ENCODE measurements around the gene ADPRS. TPM values are rescaled to one million over a fixed set of nuclear protein-coding genes. Genes with fewer than 3 reads are reported as not detected.

ADPRS gene
- total and polyA plus RNA-seq, 2 donors (not counting 3 experiments of a cell fraction or from before 2014, with no cell fraction given): 32.9 to 48.1 TPM

- BruUV-seq (replicated peaks): no TSS peak
- Histone ChIP-seq H3K4me2 (ENCODE audit: insufficient read depth, low read length) (peak overlapping the region; percentile 0), H2AFZ (ENCODE audit: low read depth, low read length) (peak overlapping the region; percentile 33), H3K27me3 (ENCODE audit: control insufficient read depth in 2 of 2, insufficient read depth in 2 of 2, low read length in 2 of 2) (no peaks in the 10 kb centered on the region), H3K9me3 (replicated peaks; ENCODE audit: control insufficient read depth, insufficient read depth, low read length) (no peaks in the 10 kb centered on the region), H3K4me3 (replicated peaks in 1 of 3; ENCODE audit: insufficient read depth in 1 of 3, low read depth in 1 of 3, low read length in 3 of 3) (no peak overlapping the region), H4K20me1 (replicated peaks; ENCODE audit: control insufficient read depth, extremely low read depth, insufficient read depth, low read length) (no peaks in the 10 kb centered on the region), H3K9ac (replicated peaks; ENCODE audit: extremely low read depth, insufficient read depth, low read length) (no peak overlapping the region), H3K27ac (ENCODE audit: insufficient read depth, low read depth, low read length) (peak overlapping the region; percentile 95), H3K36me3 (ENCODE audit: control insufficient read depth in 2 of 2, extremely low read depth in 1 of 2, insufficient read depth in 2 of 2, low read length in 2 of 2) (peaks cover 4 to 8% of the 10 kb centered on the region in 2 experiments), H3K9me1 (replicated peaks; ENCODE audit: control insufficient read depth, extremely low read depth, insufficient read depth, low read length) (no peaks in the 10 kb centered on the region), H3K4me1 (ENCODE audit: control insufficient read depth, extremely low read depth, insufficient read depth, low read length) (peaks cover 42% of the 10 kb centered on the region), H3K79me2 (ENCODE audit: control insufficient read depth, insufficient read depth, low read length) (no peaks in the 10 kb centered on the region)
- TF ChIP-seq POLR2A (IDR thresholded peaks at IDR 0.05; ENCODE audit: low read depth, low read length): peak; percentile 64
- TF ChIP-seq EZH2 (IDR thresholded peaks at IDR 0.05; ENCODE audit: borderline replicate concordance, low read depth, low read length, severe bottlenecking): no peak
- no peak for TF ChIP-seq MAX (IDR thresholded peaks at IDR 0.05; ENCODE audit: insufficient read depth, insufficient read length)
- peak; percentile 53 for TF ChIP-seq GATA2 (IDR thresholded peaks at IDR 0.05; ENCODE audit: insufficient read depth, insufficient read length, low read depth, low read length)
- no peak for TF ChIP-seq POLR2AphosphoS5 (IDR thresholded peaks at IDR 0.05; ENCODE audit: insufficient read depth, low read depth, low read length)
- no peak for TF ChIP-seq MYC (IDR thresholded peaks at IDR 0.05; ENCODE audit: low read depth, low read length)
- no peak for TF ChIP-seq JUN (IDR thresholded peaks at IDR 0.05; ENCODE audit: borderline replicate concordance, insufficient read depth, insufficient read length, low read depth)
- TF ChIP-seq CTCF (IDR thresholded peaks at IDR 0.05; ENCODE audit: extremely low read depth in 1 of 2, insufficient read depth in 1 of 2, low read depth in 1 of 2, low read length in 2 of 2): peak; percentile 81 to 82
- no peak for TF ChIP-seq FOS (IDR thresholded peaks at IDR 0.05; ENCODE audit: borderline replicate concordance, insufficient read depth, low read length)
- FAIRE-seq (peak; percentile 85), DNase-seq (ENCODE audit: low read depth, low spot score) (peak; percentile 54)
- CTCF ChIA-PET: interaction anchor here (0.6 to 5.7 kb wide), 36 partner anchors 9 to 286 kb away, joined by 3 to 233 read pairs (median 5); partner anchors contain the start of genes AGO1, AGO3, SH3D21 and THRAP3
- POLR2A ChIA-PET: interaction anchor here (1.4 kb wide), 1 partner anchor 15 kb away, joined by 5 read pairs; the partner anchor contains the start of gene TRAPPC3
- dilution Hi-C loops (cut with MboI; ENCODE audit: extremely low pct_ligation_motif_present, low sequenced_read_pairs) (no loop called here), intact Hi-C loops (cut with micrococcal nuclease) (loop anchor here (1.0 kb wide), 1 partner anchor 35 kb away; no protein-coding TSS in a partner anchor)
Observed at GRCh38 chr1:36134505-36135329, 46.0 kb downstream of the ADPRS start.

All from endothelial cell of umbilical vein (primary cell).